ENCODE results near the gene EIF4G3.
"Not testable (repeated sequence)": the region's sequence is repeated elsewhere in the genome, so short reads cannot be mapped to it uniquely, and the experiment has no call there.

The EIF4G3 gene

DNA sequence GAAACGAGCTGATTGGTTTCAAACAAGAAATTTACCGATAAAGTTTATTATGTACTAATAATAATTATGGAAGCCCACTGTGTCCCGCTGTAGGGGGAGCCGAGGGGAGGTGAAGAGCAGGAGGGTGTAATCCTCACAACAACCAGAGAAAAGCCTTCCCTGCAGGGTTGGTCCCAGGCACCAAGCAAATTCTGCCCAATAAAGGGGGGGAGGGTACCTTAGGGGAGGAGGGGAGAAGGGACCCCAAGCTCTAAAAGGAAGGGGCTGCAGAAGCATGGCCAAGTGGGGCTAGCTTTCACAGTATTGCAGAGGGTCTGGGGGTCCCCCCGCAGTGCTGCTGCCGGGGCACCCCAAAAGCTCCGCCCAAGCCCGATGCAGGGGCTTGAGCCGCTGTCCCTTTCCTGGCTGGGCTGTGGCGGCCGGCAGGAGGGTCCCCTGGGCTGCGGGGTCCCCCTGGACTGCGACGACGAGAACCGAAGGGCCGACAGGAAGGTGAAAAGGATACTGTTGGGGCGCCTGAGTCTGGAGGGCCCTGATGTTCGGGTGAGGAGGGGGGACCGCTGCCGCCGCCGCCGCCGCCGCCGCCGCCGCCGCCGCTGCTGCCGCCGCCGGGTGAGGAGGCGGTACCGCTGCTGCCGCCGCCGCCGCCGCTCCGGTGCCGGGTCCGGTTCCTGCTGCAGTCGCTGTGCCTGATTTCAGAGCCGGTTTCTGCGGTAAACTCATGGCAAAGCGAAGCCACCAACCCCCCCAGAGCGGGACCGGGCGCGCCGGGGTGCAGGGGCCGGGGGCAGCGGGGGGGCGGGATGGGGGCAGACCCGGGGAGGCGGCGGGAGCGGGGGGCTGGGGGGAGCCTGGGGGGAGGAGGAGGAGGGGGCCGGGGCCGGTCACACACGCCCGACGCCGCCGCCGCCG, 771 bp downstream of the EIF4G3 start:
- Histone ChIP-seq H3K27ac (ENCODE audit: low read depth, low read length) (peak overlapping the region; percentile 79), H3K4me3 (ENCODE audit: low read length) (peak overlapping the region; percentile 95), H3K4me1 (ENCODE audit: control insufficient read depth, insufficient read depth, low read length) (peaks cover 4% of the 10 kb centered on the region), H3K27me3 (ENCODE audit: control insufficient read depth, insufficient read depth, low read length) (no peaks in the 10 kb centered on the region), H3K36me3 (ENCODE audit: control insufficient read depth, insufficient read depth, low read length) (no peaks in the 10 kb centered on the region), H3K9ac (ENCODE audit: low read length) (peak overlapping the region; percentile 88)

- no peaks in the 10 kb centered on the region for H3K27me3 ChIP-seq (ENCODE audit: control insufficient read depth, insufficient read depth, low read length)
- H3K9ac ChIP-seq (ENCODE audit: low read length), result peak overlapping the region; percentile 88
- H3K36me3 ChIP-seq (ENCODE audit: control insufficient read depth, insufficient read depth, low read length), result no peaks in the 10 kb centered on the region
- H3K4me1 ChIP-seq (ENCODE audit: control insufficient read depth, insufficient read depth, low read length), result peaks cover 4% of the 10 kb centered on the region
- H3K4me3 ChIP-seq (ENCODE audit: low read length), result peak overlapping the region; percentile 95
- peak overlapping the region; percentile 79 for H3K27ac ChIP-seq (ENCODE audit: low read depth, low read length)
These were observed 1.4 kb downstream of the EIF4G3 start for GRCh38 chr1:21175324-21175669.

- Histone ChIP-seq H3K36me3 (ENCODE audit: control insufficient read depth, insufficient read depth, low read length) (no peaks in the 10 kb centered on the region), H3K27ac (ENCODE audit: low read depth, low read length) (peak overlapping the region; percentile 79), H3K4me1 (ENCODE audit: control insufficient read depth, insufficient read depth, low read length) (peaks cover 4% of the 10 kb centered on the region), H3K9ac (ENCODE audit: low read length) (peak overlapping the region; percentile 1), H3K4me3 (ENCODE audit: low read length) (peak overlapping the region; percentile 95), H3K27me3 (ENCODE audit: control insufficient read depth, insufficient read depth, low read length) (no peaks in the 10 kb centered on the region)
These were observed 1.9 kb downstream of the EIF4G3 start for GRCh38 chr1:21174654-21175323.

DNA sequence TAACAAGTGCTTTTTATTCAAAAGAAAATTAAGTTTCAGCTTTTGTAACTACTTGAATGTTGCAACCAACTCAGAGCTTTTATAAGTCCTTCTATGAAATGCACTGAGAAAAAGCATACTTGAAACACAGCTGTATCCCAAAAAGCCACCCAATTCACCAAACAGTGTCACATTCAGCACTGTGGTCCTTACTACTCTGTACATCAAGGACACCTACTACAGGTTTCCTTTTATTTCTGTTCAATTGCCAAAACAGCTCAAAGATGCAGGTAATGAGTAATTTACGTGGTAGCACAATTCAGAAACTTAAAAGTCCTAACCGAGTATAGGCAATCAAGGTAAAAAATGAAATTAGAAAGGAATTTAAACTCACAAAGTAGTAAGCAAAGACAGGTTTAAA, 2.5 kb downstream of the EIF4G3 start:
- no peak overlapping the region for H3K9ac ChIP-seq (ENCODE audit: low read length)
- peak overlapping the region; percentile 95 for H3K4me3 ChIP-seq (ENCODE audit: low read length)
- H3K27me3 ChIP-seq (ENCODE audit: control insufficient read depth, insufficient read depth, low read length), result no peaks in the 10 kb centered on the region
- peak overlapping the region; percentile 79 for H3K27ac ChIP-seq (ENCODE audit: low read depth, low read length)
- no peaks in the 10 kb centered on the region for H3K36me3 ChIP-seq (ENCODE audit: control insufficient read depth, insufficient read depth, low read length)
- H3K4me1 ChIP-seq (ENCODE audit: control insufficient read depth, insufficient read depth, low read length), result peaks cover 4% of the 10 kb centered on the region

- H3K4me3 ChIP-seq (ENCODE audit: low read length); H3K9ac ChIP-seq (ENCODE audit: low read length); H3K27ac ChIP-seq (ENCODE audit: low read depth, low read length); H3K4me1 ChIP-seq (ENCODE audit: control insufficient read depth, insufficient read depth, low read length); H3K27me3 ChIP-seq (ENCODE audit: control insufficient read depth, insufficient read depth, low read length); H3K36me3 ChIP-seq (ENCODE audit: control insufficient read depth, insufficient read depth, low read length): not testable (repeated sequence)
These were observed 3.6 kb downstream of the EIF4G3 start for GRCh38 chr1:21173096-21173495.

- H3K4me3 ChIP-seq (ENCODE audit: low read length); H3K36me3 ChIP-seq (ENCODE audit: control insufficient read depth, insufficient read depth, low read length); H3K27me3 ChIP-seq (ENCODE audit: control insufficient read depth, insufficient read depth, low read length); H3K9ac ChIP-seq (ENCODE audit: low read length); H3K4me1 ChIP-seq (ENCODE audit: control insufficient read depth, insufficient read depth, low read length); H3K27ac ChIP-seq (ENCODE audit: low read depth, low read length): not testable (repeated sequence)
These were observed 5.9 kb downstream of the EIF4G3 start for GRCh38 chr1:21170837-21171236.

DNA sequence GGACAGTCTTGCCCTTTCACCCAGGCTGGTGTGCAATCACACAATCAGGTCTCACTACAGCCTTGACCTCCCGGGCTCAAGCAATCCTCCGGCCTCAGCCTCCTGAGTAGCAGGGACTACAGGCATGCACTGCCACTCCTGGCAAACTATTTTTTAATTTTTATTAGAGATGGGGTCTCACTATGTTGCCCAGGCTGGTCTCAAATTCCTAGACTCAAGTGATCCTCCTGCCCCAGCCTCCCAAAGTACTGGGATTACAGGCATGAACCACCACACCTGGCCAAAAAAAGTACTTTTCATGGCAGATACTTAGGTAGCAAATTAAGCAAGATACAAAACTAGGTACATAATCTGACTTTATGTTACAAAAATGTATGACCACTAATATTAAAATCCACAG, 8.3 kb downstream of the EIF4G3 start:
- Histone ChIP-seq H3K4me1 (ENCODE audit: control insufficient read depth, insufficient read depth, low read length) (no peaks in the 10 kb centered on the region), H3K36me3 (ENCODE audit: control insufficient read depth, insufficient read depth, low read length) (peaks cover 2% of the 10 kb centered on the region), H3K4me3 (ENCODE audit: low read length) (no peak overlapping the region), H3K27ac (ENCODE audit: low read depth, low read length) (no peak overlapping the region), H3K9ac (ENCODE audit: low read length) (no peak overlapping the region), H3K27me3 (ENCODE audit: control insufficient read depth, insufficient read depth, low read length) (no peaks in the 10 kb centered on the region)

- peaks cover 2% of the 10 kb centered on the region for H3K36me3 ChIP-seq (ENCODE audit: control insufficient read depth, insufficient read depth, low read length)
- H3K4me3 ChIP-seq (ENCODE audit: low read length), result no peak overlapping the region
- no peaks in the 10 kb centered on the region for H3K27me3 ChIP-seq (ENCODE audit: control insufficient read depth, insufficient read depth, low read length)
- H3K27ac ChIP-seq (ENCODE audit: low read depth, low read length), result no peak overlapping the region
- no peaks in the 10 kb centered on the region for H3K4me1 ChIP-seq (ENCODE audit: control insufficient read depth, insufficient read depth, low read length)
- H3K9ac ChIP-seq (ENCODE audit: low read length), result no peak overlapping the region
These were observed 11.1 kb downstream of the EIF4G3 start for GRCh38 chr1:21165646-21166045.

- H3K4me1 ChIP-seq (ENCODE audit: control insufficient read depth, insufficient read depth, low read length), result no peaks in the 10 kb centered on the region
- H3K4me3 ChIP-seq (ENCODE audit: low read length), result no peak overlapping the region
- H3K27ac ChIP-seq (ENCODE audit: low read depth, low read length), result no peak overlapping the region
- peaks cover 2% of the 10 kb centered on the region for H3K36me3 ChIP-seq (ENCODE audit: control insufficient read depth, insufficient read depth, low read length)
- no peaks in the 10 kb centered on the region for H3K27me3 ChIP-seq (ENCODE audit: control insufficient read depth, insufficient read depth, low read length)
- no peak overlapping the region for H3K9ac ChIP-seq (ENCODE audit: low read length)
These were observed 11.6 kb downstream of the EIF4G3 start for GRCh38 chr1:21165076-21165475.

GRCh38 chr1:21164266-21164665, 12.4 kb downstream of the EIF4G3 start:
- Histone ChIP-seq H3K27ac (ENCODE audit: low read depth, low read length) (no peak overlapping the region), H3K4me3 (ENCODE audit: low read length) (no peak overlapping the region), H3K9ac (ENCODE audit: low read length) (no peak overlapping the region), H3K27me3 (ENCODE audit: control insufficient read depth, insufficient read depth, low read length) (no peaks in the 10 kb centered on the region), H3K4me1 (ENCODE audit: control insufficient read depth, insufficient read depth, low read length) (no peaks in the 10 kb centered on the region), H3K36me3 (ENCODE audit: control insufficient read depth, insufficient read depth, low read length) (peaks cover 2% of the 10 kb centered on the region)

GRCh38 chr1:21162740-21163464, 13.8 kb downstream of the EIF4G3 start:
- Histone ChIP-seq H3K27ac (ENCODE audit: low read depth, low read length) (no peak overlapping the region), H3K4me1 (ENCODE audit: control insufficient read depth, insufficient read depth, low read length) (no peaks in the 10 kb centered on the region), H3K27me3 (ENCODE audit: control insufficient read depth, insufficient read depth, low read length) (no peaks in the 10 kb centered on the region), H3K36me3 (ENCODE audit: control insufficient read depth, insufficient read depth, low read length) (no peaks in the 10 kb centered on the region), H3K9ac (ENCODE audit: low read length) (no peak overlapping the region), H3K4me3 (ENCODE audit: low read length) (no peak overlapping the region)

GRCh38 chr1:21161842-21162241, 14.9 kb downstream of the EIF4G3 start:
- no peaks in the 10 kb centered on the region for H3K36me3 ChIP-seq (ENCODE audit: control insufficient read depth, insufficient read depth, low read length)
- H3K4me3 ChIP-seq (ENCODE audit: low read length), result no peak overlapping the region
- H3K9ac ChIP-seq (ENCODE audit: low read length), result no peak overlapping the region
- no peaks in the 10 kb centered on the region for H3K4me1 ChIP-seq (ENCODE audit: control insufficient read depth, insufficient read depth, low read length)
- H3K27me3 ChIP-seq (ENCODE audit: control insufficient read depth, insufficient read depth, low read length), result no peaks in the 10 kb centered on the region
- no peak overlapping the region for H3K27ac ChIP-seq (ENCODE audit: low read depth, low read length)
